GM18511 (cell line): ENCODE measurements around the gene SRF.

Source experiments
- ATAC-seq: cut with Tn5 transposase; IDR thresholded peaks from one replicate; pipeline ENCODE4 v1.9.1; 2021; ENCODE audit warnings: mild to moderate bottlenecking, moderate library complexity; ENCODE audit not compliant: unreplicated experiment

Gene SRF

GRCh38 chr6:43146709-43147688, 24.1 kb upstream of the SRF start:
- ATAC-seq: no peak

GRCh38 chr6:43147691-43148477, 23.2 kb upstream of the SRF start:
- ATAC-seq: no peak

GRCh38 chr6:43149265-43149664, 21.8 kb upstream of the SRF start:
- no peak for ATAC-seq

- ATAC-seq: no peak
Observed at GRCh38 chr6:43150051-43150751, 20.9 kb upstream of the SRF start.

- ATAC-seq: no peak
Observed at GRCh38 chr6:43159599-43159998, 11.5 kb upstream of the SRF start.

- ATAC-seq: no peak
Observed at GRCh38 chr6:43163899-43164298, 7.2 kb upstream of the SRF start.

- ATAC-seq: no peak
Observed at GRCh38 chr6:43170417-43170930, 595 bp upstream of the SRF start.

- ATAC-seq: no peak
Observed at GRCh38 chr6:43171707-43172103, 636 bp downstream of the SRF start.

GRCh38 chr6:43172104-43173007, 1.3 kb downstream of the SRF start:
- ATAC-seq: no peak

GRCh38 chr6:43173591-43174262, 2.7 kb downstream of the SRF start:
- no peak for ATAC-seq

GRCh38 chr6:43174263-43175112, 3.4 kb downstream of the SRF start:
- ATAC-seq: peak; percentile 70

GRCh38 chr6:43175676-43176422, 4.8 kb downstream of the SRF start:
- ATAC-seq: no peak

- ATAC-seq: no peak
Observed at GRCh38 chr6:43176423-43176786, 5.3 kb downstream of the SRF start.

GRCh38 chr6:43178150-43178549, 7.1 kb downstream of the SRF start:
- ATAC-seq: no peak

- ATAC-seq: no peak
Observed at GRCh38 chr6:43178951-43179830, 8.1 kb downstream of the SRF start.

- no peak for ATAC-seq
Observed at GRCh38 chr6:43180058-43180457, 9.0 kb downstream of the SRF start.

- ATAC-seq: no peak
Observed at GRCh38 chr6:43180985-43181384, 9.9 kb downstream of the SRF start.
